Panc1 (cell line): ENCODE data around the gene PCDHGB5. TPM values are rescaled to one million over a fixed set of nuclear protein-coding genes. Genes with fewer than 3 reads are reported as not detected.

Experiments used
- ATAC-seq: fragments of 200-7000 bp; cut with Tn5 transposase; 2 replicates; pipeline ENCODE4 v1.9.1; 2020; ENCODE audit warnings: mild to moderate bottlenecking, moderate library complexity
- BruUV-seq: library from RNA; stranded (reverse); fragments of 400-500 nt; replicated peaks from 2 replicates; lab custom pipeline; 2021; lab: Mats Ljungman, UMichigan
- CTCF ChIA-PET: fragments of 300-600 bp; sonication (Branson Sonifier 250); formaldehyde crosslinking; loops from one replicate; lab custom pipeline; 2022; ENCODE audit warnings: antibody characterized with exemption; lab: Charles Lee
- POLR2A ChIA-PET: fragments of 300-600 bp; sonication (Branson Sonifier 250); formaldehyde crosslinking; loops from one replicate; lab custom pipeline; 2022; ENCODE audit warnings: antibody characterized with exemption; lab: Charles Lee
- DNase-seq: peaks from one replicate; pipeline ENCODE4 v3.0.0-alpha.2; 2010; ENCODE audit warnings: low read depth, low spot score
- H3K27ac ChIP-seq: 2 replicates; pipeline ENCODE4 v1.5.1; 2011; ENCODE audit warnings: mild to moderate bottlenecking, low read length, inconsistent platforms
- H3K27me3 ChIP-seq: fragments of 200-500 bp; sonication (Bioruptor generic); 2 replicates; pipeline ENCODE4 v1.6.0; 2014; ENCODE audit warnings: low read length, inconsistent platforms; ENCODE audit not compliant: control insufficient read depth, insufficient read depth
- H3K36me3 ChIP-seq: fragments of 200-500 bp; sonication (Bioruptor generic); 2 replicates; pipeline ENCODE4 v1.5.1; 2014; ENCODE audit warnings: inconsistent platforms, mild to moderate bottlenecking, low read length, moderate library complexity; ENCODE audit not compliant: control insufficient read depth, insufficient read depth
- H3K4me1 ChIP-seq: 2 replicates; pipeline ENCODE4 v1.5.1; 2011; ENCODE audit warnings: inconsistent platforms, mild to moderate bottlenecking, low read length, moderate library complexity; ENCODE audit not compliant: control insufficient read depth, insufficient read depth
- H3K4me3 ChIP-seq, 2 experiments: 2 replicates each; pipeline ENCODE4 v1.5.1; 2011 to 2012; ENCODE audit warnings: low read depth in 2 of 2, low read length in 2 of 2, mild to moderate bottlenecking in 2 of 2, inconsistent platforms in 1 of 2, moderate library complexity in 1 of 2
- H3K9me3 ChIP-seq: fragments of 200-500 bp; sonication (Bioruptor generic); 2 replicates; pipeline ENCODE4 v1.5.1; 2014; ENCODE audit warnings: low read depth, mild to moderate bottlenecking, inconsistent platforms, low read length, moderate library complexity; ENCODE audit not compliant: control insufficient read depth, insufficient read depth
- CTCF ChIP-seq: fragments of 450-650 bp; IDR thresholded peaks from 2 replicates; pipeline ENCODE4 v1.5.1; 2017; ENCODE audit warnings: mild to moderate bottlenecking
- POLR2AphosphoS5 ChIP-seq: IDR thresholded peaks from 2 replicates; pipeline ENCODE4 v1.6.1; 2012; ENCODE audit warnings: mild to moderate bottlenecking, low read depth, low read length, moderate library complexity
- SIN3A ChIP-seq: IDR thresholded peaks from 2 replicates; pipeline ENCODE4 v1.6.1; 2012; ENCODE audit warnings: low read depth, mild to moderate bottlenecking, low read length, moderate library complexity, borderline replicate concordance; ENCODE audit not compliant: insufficient read depth
- TCF7L2 ChIP-seq: IDR thresholded peaks from 2 replicates; pipeline ENCODE4 v1.6.1; 2011; ENCODE audit warnings: mild to moderate bottlenecking, low read depth, low read length, inconsistent platforms
- in situ Hi-C: cut with HindIII; loops from 2 replicates; pipeline ENCODE4 v1.10.0; 2016; ENCODE audit warnings: low sequenced_read_pairs, low pct_unique_long_range_greater_than_20kb
- intact Hi-C: fragments of 100-400 bp; cut with micrococcal nuclease; formaldehyde crosslinking; loops from one replicate; pipeline ENCODE4 v1.10.0; 2022; ENCODE audit not compliant: unreplicated experiment
- total RNA-seq: library from RNA; stranded (reverse); gene quantifications from one replicate; pipeline ENCODE4 v1.2.1, GENCODE V29; 2021; ENCODE audit not compliant: unreplicated experiment
- TF ChIP-seq, protein P1 (sequence below), 2 experiments: IDR thresholded peaks; 2 replicates each; pipeline ENCODE4 v1.6.1; 2011 to 2012; ENCODE audit warnings: low read depth in 2 of 2, control low read depth in 1 of 2, low read length in 1 of 2, mild to moderate bottlenecking in 1 of 2, moderate library complexity in 1 of 2; ENCODE audit not compliant: insufficient read depth in 1 of 2

The PCDHGB5 gene
- total RNA-seq, 1 experiment from 2014 or later = 0.87 TPM

DNA sequence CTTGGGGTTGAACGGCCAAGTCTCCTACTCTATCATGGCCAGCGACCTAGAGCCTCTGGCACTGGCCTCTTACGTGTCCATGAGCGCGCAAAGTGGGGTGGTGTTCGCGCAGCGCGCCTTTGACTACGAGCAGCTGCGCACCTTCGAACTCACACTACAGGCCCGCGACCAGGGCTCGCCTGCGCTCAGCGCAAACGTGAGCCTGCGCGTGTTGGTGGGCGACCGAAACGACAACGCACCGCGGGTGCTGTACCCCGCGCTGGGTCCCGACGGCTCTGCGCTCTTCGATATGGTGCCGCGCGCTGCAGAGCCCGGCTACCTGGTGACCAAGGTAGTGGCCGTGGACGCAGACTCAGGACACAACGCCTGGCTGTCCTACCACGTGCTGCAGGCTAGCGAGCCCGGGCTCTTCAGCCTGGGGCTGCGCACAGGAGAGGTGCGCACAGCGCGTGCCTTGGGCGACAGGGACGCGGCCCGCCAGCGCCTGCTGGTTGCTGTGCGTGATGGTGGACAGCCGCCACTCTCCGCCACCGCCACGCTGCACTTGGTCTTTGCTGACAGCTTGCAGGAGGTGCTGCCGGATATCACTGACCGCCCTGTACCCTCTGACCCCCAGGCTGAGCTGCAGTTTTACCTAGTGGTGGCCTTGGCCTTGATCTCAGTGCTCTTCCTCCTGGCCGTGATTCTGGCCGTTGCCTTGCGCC is 2.0 kb downstream of the PCDHGB5 start:
- intact Hi-C loops (no loop called here), in situ Hi-C loops (no loop called here)
- Histone ChIP-seq H3K36me3 (no peaks in the 10 kb centered on the region), H3K4me1 (no peaks in the 10 kb centered on the region), H3K9me3 (no peaks in the 10 kb centered on the region), H3K27me3 (no peaks in the 10 kb centered on the region; the same call in 1 of the 2 replicates), H3K27ac (no peak overlapping the region), H3K4me3 (no peak overlapping the region)
- ChIA-PET POLR2A (no interaction called here), CTCF (no interaction called here)
- DNase-seq (no peak), ATAC-seq (no peak)
- TF ChIP-seq, protein P1, sequence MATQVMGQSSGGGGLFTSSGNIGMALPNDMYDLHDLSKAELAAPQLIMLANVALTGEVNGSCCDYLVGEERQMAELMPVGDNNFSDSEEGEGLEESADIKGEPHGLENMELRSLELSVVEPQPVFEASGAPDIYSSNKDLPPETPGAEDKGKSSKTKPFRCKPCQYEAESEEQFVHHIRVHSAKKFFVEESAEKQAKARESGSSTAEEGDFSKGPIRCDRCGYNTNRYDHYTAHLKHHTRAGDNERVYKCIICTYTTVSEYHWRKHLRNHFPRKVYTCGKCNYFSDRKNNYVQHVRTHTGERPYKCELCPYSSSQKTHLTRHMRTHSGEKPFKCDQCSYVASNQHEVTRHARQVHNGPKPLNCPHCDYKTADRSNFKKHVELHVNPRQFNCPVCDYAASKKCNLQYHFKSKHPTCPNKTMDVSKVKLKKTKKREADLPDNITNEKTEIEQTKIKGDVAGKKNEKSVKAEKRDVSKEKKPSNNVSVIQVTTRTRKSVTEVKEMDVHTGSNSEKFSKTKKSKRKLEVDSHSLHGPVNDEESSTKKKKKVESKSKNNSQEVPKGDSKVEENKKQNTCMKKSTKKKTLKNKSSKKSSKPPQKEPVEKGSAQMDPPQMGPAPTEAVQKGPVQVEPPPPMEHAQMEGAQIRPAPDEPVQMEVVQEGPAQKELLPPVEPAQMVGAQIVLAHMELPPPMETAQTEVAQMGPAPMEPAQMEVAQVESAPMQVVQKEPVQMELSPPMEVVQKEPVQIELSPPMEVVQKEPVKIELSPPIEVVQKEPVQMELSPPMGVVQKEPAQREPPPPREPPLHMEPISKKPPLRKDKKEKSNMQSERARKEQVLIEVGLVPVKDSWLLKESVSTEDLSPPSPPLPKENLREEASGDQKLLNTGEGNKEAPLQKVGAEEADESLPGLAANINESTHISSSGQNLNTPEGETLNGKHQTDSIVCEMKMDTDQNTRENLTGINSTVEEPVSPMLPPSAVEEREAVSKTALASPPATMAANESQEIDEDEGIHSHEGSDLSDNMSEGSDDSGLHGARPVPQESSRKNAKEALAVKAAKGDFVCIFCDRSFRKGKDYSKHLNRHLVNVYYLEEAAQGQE (IDR thresholded peaks at IDR 0.05; ENCODE audit: insufficient read depth in 1 of 2, low read depth in 2 of 2, low read length in 1 of 2) = no peak
- TF ChIP-seq SIN3A = no peak
- no peak for TF ChIP-seq POLR2AphosphoS5
- no peak for TF ChIP-seq TCF7L2
- no peak for TF ChIP-seq CTCF
- no TSS peak for BruUV-seq

- Histone ChIP-seq H3K9me3 (no peaks in the 10 kb centered on the region), H3K36me3 (no peaks in the 10 kb centered on the region), H3K4me1 (no peaks in the 10 kb centered on the region), H3K4me3 (no peak within 1 kb of the TSS), H3K27me3 (no peaks in the 10 kb centered on the region), H3K27ac (no peak within 1 kb of the TSS)
- DNase-seq (no peak), ATAC-seq (no peak)
- CTCF ChIA-PET = interaction anchor here (0.8 kb wide), 1 partner anchor 11 kb away, joined by 3 read pairs; no protein-coding TSS in a partner anchor
- BruUV-seq = no TSS peak
- TF ChIP-seq TCF7L2 (no peak), CTCF (peak; percentile 20; the same call in 1 of the 2 replicates)
- TF ChIP-seq, protein P1 (IDR thresholded peaks at IDR 0.05; ENCODE audit: insufficient read depth in 1 of 2, low read depth in 2 of 2, low read length in 1 of 2) = no peak
- in situ Hi-C loops (no loop called here), intact Hi-C loops (no loop called here)
- POLR2A ChIA-PET = no interaction called here
Measured at GRCh38 chr5:141402553-141403243, 5.0 kb downstream of the PCDHGB5 start, which contains the start of gene PCDHGA9. Gene PCDHGA9, plus strand, starts transcription at chr5:141402778. Its CDS starts 175 bp downstream, at chr5:141402953.
